PFSK-1 (cell line): ENCODE data around the gene SVIL.

Source experiments
- FOXP2 ChIP-seq: optimal IDR thresholded peaks from 2 replicates; pipeline ENCODE3; 2011; ENCODE audit warnings: borderline replicate concordance, control low read depth, inconsistent platforms; ENCODE audit not compliant: insufficient read depth; ENCODE audit errors: extremely low read length, extremely low read depth
- POLR2AphosphoS5 ChIP-seq: IDR thresholded peaks from 2 replicates; pipeline ENCODE4 v1.6.1; 2012; ENCODE audit warnings: low read depth, mild to moderate bottlenecking, control low read depth, low read length, moderate library complexity
- REST ChIP-seq, 2 experiments: IDR thresholded peaks; 2 replicates each; pipeline versions ENCODE4 v1.6.1 to v1.8.0; 2011 to 2012; ENCODE audit warnings: low read depth in 2 of 2, low read length in 2 of 2, control low read depth in 1 of 2, inconsistent platforms in 1 of 2, mild to moderate bottlenecking in 1 of 2, moderate library complexity in 1 of 2; ENCODE audit not compliant: insufficient read depth in 1 of 2
- SIN3A ChIP-seq: IDR thresholded peaks from 2 replicates; pipeline ENCODE4 v1.6.1; 2012; ENCODE audit warnings: mild to moderate bottlenecking, low read length, moderate library complexity, borderline replicate concordance; ENCODE audit not compliant: insufficient read depth
- TAF1 ChIP-seq: IDR thresholded peaks from 2 replicates; pipeline ENCODE4 v1.6.1; 2012; ENCODE audit warnings: low read length, control low read depth, borderline replicate concordance; ENCODE audit not compliant: insufficient read depth

Gene SVIL

GRCh38 chr10:29657719-29658274 is 23.0 kb upstream of the SVIL start:
- TF ChIP-seq TAF1 (no peak), SIN3A (no peak), REST (IDR thresholded peaks at IDR 0.05; ENCODE audit: insufficient read depth in 1 of 2, low read depth in 2 of 2, low read length in 2 of 2) (no peak), POLR2AphosphoS5 (no peak), FOXP2 (no peak)

GRCh38 chr10:29656451-29656992 is 21.8 kb upstream of the SVIL start:
- TF ChIP-seq TAF1 (no peak), FOXP2 (no peak), POLR2AphosphoS5 (no peak), REST (IDR thresholded peaks at IDR 0.05; ENCODE audit: insufficient read depth in 1 of 2, low read depth in 2 of 2, low read length in 2 of 2) (no peak), SIN3A (no peak)

- TF ChIP-seq POLR2AphosphoS5 (no peak), FOXP2 (no peak), SIN3A (no peak), REST (IDR thresholded peaks at IDR 0.05; ENCODE audit: insufficient read depth in 1 of 2, low read depth in 2 of 2, low read length in 2 of 2) (no peak), TAF1 (no peak)
Measured at GRCh38 chr10:29652192-29652591, 17.4 kb upstream of the SVIL start.

GRCh38 chr10:29651767-29652166 is 17.0 kb upstream of the SVIL start:
- TF ChIP-seq REST (IDR thresholded peaks at IDR 0.05; ENCODE audit: insufficient read depth in 1 of 2, low read depth in 2 of 2, low read length in 2 of 2): no peak
- no peak for TF ChIP-seq POLR2AphosphoS5
- no peak for TF ChIP-seq SIN3A
- TF ChIP-seq FOXP2: no peak
- TF ChIP-seq TAF1: no peak
